Karpas-422 (cell line): ENCODE measurements around the gene LAMTOR2. TPM values are rescaled to one million over a fixed set of nuclear protein-coding genes. Genes with fewer than 3 reads are reported as not detected.

Source experiments
- DNase-seq: peaks from one replicate; pipeline ENCODE4 v3.0.0-alpha.2; 2015
- H2AFZ ChIP-seq: fragments of 200-600 bp; sonication (generic); 2 replicates; pipeline ENCODE4 v1.6.1; 2014; ENCODE audit warnings: antibody characterized with exemption, low read length, mixed read lengths
- H3K27ac ChIP-seq: fragments of 200-600 bp; sonication (generic); 2 replicates; pipeline ENCODE4 v1.5.1; 2014; ENCODE audit warnings: mild to moderate bottlenecking, low read length, moderate library complexity
- H3K27me3 ChIP-seq: fragments of 200-600 bp; sonication (generic); 2 replicates; pipeline ENCODE4 v1.6.1; 2014; ENCODE audit warnings: low read length, mixed read lengths
- H3K36me3 ChIP-seq: fragments of 200-600 bp; sonication (generic); 2 replicates; pipeline ENCODE4 v1.6.1; 2014; ENCODE audit warnings: low read length, mixed read lengths; ENCODE audit not compliant: insufficient read depth
- H3K4me1 ChIP-seq: fragments of 200-600 bp; sonication (generic); 2 replicates; pipeline ENCODE4 v1.6.1; 2014; ENCODE audit warnings: mild to moderate bottlenecking, low read length, mixed read lengths
- H3K4me2 ChIP-seq: fragments of 200-600 bp; sonication (generic); 2 replicates; pipeline ENCODE4 v1.6.1; 2014; ENCODE audit warnings: low read length, low read depth, mild to moderate bottlenecking; ENCODE audit not compliant: poor library complexity, severe bottlenecking
- H3K4me3 ChIP-seq: fragments of 200-600 bp; sonication (generic); 2 replicates; pipeline ENCODE4 v1.5.1; 2014; ENCODE audit warnings: mild to moderate bottlenecking, antibody characterized with exemption, low read length, mixed read lengths
- H3K79me2 ChIP-seq: fragments of 200-600 bp; sonication (generic); 2 replicates; pipeline ENCODE4 v1.6.1; 2014; ENCODE audit warnings: mild to moderate bottlenecking, low read length, mixed read lengths
- H3K9ac ChIP-seq: fragments of 200-600 bp; sonication (generic); 2 replicates; pipeline ENCODE4 v1.6.0; 2014; ENCODE audit warnings: low read length
- H3K9me2 ChIP-seq: fragments of 200-600 bp; sonication (generic), shearing (Covaris generic); replicated peaks from 2 replicates; pipeline ENCODE4 v1.6.0; 2014; ENCODE audit warnings: mild to moderate bottlenecking, low read length, moderate library complexity; ENCODE audit not compliant: insufficient read depth
- H3K9me3 ChIP-seq: fragments of 300-700, 200-600 bp; sonication (generic); 2 replicates; pipeline ENCODE4 v1.6.1; 2014; ENCODE audit warnings: low read length, mixed read lengths
- H4K20me1 ChIP-seq: fragments of 200-600 bp; sonication (generic); 2 replicates; pipeline ENCODE4 v1.6.1; 2014; ENCODE audit warnings: mild to moderate bottlenecking, antibody characterized with exemption, low read length, low read depth; ENCODE audit not compliant: insufficient read depth
- total RNA-seq: library from RNA; depleted of rRNA; stranded (reverse); fragments of >200 nt; shearing (Covaris generic); gene quantifications from 2 replicates; pipeline ENCODE4 v1.2.3, GENCODE V29; 2014; ENCODE audit warnings: low replicate concordance

Gene LAMTOR2
- total RNA-seq, 1 experiment from 2014 or later = 106 TPM

DNA sequence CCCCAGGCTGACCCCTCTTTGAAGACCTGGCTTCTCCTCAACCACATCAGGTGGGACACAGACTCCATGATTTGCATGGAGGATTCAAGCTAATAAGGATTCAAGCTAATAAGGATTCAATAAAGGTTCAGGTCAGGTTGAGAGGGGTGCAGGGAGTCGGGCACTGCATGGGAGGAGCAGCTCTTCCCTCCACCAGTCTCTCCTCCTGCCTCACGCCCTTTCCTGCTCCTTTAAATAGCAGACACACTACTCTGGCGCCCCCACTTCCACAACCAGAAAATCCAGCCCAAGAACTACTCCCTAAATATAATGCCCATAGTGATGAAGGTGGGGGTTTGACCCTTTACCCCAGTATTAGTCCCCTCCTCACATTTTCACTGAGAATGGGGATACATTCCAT is 20.6 kb downstream of the LAMTOR2 start:
- Histone ChIP-seq H3K9ac (peak overlapping the region; percentile 78), H3K9me2 (no peaks in the 10 kb centered on the region), H4K20me1 (no peaks in the 10 kb centered on the region), H2AFZ (no peak overlapping the region), H3K36me3 (no peaks in the 10 kb centered on the region), H3K4me3 (peak overlapping the region; percentile 79), H3K27ac (no peak overlapping the region), H3K79me2 (no peaks in the 10 kb centered on the region), H3K4me2 (peak overlapping the region; percentile 93), H3K4me1 (peaks cover 17% of the 10 kb centered on the region), H3K27me3 (no peaks in the 10 kb centered on the region), H3K9me3 (no peaks in the 10 kb centered on the region)
- DNase-seq = no peak

DNA sequence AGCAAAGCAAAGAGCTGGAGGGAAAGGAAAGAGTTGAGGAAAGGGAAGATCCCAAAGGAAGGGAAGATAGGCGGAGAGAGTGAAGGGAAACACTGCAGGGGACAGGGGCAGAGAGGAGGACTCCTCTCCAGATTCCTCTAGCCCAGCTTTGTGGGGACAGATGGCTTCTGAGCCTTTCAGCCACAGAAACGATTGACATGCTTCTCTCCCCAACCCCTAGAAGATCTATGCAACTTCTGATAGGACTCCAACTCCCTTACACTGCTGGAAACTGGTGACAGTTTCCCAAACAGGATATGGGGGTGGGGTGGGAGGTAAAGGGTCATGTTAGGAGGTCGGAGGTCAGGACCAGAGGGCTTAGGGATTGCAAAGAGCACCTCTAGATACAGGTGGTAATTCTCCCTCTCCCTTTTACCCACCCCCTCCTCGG is 21.2 kb downstream of the LAMTOR2 start:
- Histone ChIP-seq H3K4me1 (peaks cover 18% of the 10 kb centered on the region), H3K9me2 (no peaks in the 10 kb centered on the region), H3K27ac (no peak overlapping the region), H3K9me3 (no peaks in the 10 kb centered on the region), H3K4me2 (peak overlapping the region; percentile 93), H3K4me3 (peak overlapping the region; percentile 79), H2AFZ (peak overlapping the region; percentile 74; the same call in 1 of the 2 replicates), H3K36me3 (no peaks in the 10 kb centered on the region), H3K9ac (peak overlapping the region; percentile 78), H3K79me2 (no peaks in the 10 kb centered on the region), H4K20me1 (no peaks in the 10 kb centered on the region), H3K27me3 (no peaks in the 10 kb centered on the region)
- DNase-seq = no peak

DNA sequence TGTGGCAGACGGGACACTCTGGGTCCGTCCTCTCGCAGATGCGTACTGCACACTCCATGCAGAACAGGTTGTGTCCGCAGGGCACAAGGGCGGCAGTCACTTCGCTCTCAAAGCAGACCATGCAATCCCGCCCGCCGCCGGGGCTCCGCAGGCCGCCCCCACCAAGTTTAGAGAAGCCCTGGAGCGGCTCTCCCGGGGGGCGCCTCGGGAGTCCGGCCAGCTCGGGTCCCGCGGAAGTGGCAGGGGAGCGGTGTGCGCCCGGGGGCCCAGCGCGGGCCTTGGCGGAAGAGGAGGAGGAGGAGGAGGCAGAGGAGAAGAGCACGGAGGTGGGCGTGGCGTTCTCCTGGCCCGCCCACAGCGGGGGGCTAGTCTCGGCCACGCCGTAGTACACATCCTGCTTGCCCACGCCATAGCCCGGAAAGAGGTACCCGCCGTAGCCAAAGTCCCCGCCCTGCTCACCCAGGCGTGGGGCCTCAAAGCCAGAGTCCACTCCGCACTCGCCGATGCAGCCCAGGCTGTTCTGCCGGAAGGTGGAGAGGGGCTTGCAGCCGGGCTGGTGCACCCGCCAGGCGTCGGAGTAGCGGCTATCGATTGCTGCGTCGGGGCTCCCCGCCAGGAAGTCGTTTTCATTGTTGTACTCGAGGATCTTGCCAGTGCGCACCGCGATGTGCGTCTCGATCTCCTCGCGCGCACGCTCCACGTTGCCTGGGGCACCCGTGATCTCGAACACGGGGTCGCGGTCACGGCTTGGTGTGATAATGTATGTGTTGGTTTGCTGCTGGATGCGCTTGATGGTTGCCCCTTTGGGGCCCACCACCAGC is 22.2 kb downstream of the LAMTOR2 start:
- H3K27me3 ChIP-seq = no peaks in the 10 kb centered on the region
- no peaks in the 10 kb centered on the region for H3K9me2 ChIP-seq
- peak overlapping the region; percentile 78 for H3K9ac ChIP-seq
- H3K79me2 ChIP-seq = no peaks in the 10 kb centered on the region
- peak; percentile 93 for DNase-seq
- peak overlapping the region; percentile 93 for H3K4me2 ChIP-seq
- no peaks in the 10 kb centered on the region for H4K20me1 ChIP-seq
- no peaks in the 10 kb centered on the region for H3K36me3 ChIP-seq
- peak overlapping the region; percentile 74 for H2AFZ ChIP-seq
- peaks cover 24% of the 10 kb centered on the region for H3K4me1 ChIP-seq
- H3K9me3 ChIP-seq = no peaks in the 10 kb centered on the region
- H3K27ac ChIP-seq = no peak overlapping the region
- H3K4me3 ChIP-seq = peak overlapping the region; percentile 79

DNA sequence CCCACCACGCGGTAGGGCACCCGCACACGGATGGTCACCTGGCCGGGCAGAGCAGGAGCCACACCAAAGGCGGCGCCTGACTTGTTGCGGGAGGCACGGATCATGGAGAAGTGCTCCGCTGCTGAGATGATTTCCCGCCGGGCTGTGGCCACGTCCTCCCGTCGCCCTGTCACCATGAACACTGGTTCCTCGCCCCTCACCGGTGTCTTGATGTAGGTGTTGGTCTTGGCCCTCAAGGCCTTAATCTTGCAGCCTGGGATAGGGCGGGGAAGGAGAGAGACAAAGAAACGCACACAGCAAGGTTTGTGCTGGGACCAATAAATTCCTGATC is 22.8 kb downstream of the LAMTOR2 start:
- Histone ChIP-seq H3K9ac (no peak overlapping the region), H3K9me2 (no peaks in the 10 kb centered on the region), H3K4me1 (peaks cover 28% of the 10 kb centered on the region), H3K36me3 (no peaks in the 10 kb centered on the region), H3K79me2 (no peaks in the 10 kb centered on the region), H4K20me1 (no peaks in the 10 kb centered on the region), H3K4me2 (no peak overlapping the region), H3K27ac (no peak overlapping the region), H3K4me3 (no peak overlapping the region), H3K9me3 (no peaks in the 10 kb centered on the region), H2AFZ (no peak overlapping the region), H3K27me3 (no peaks in the 10 kb centered on the region)
- DNase-seq = no peak

DNA sequence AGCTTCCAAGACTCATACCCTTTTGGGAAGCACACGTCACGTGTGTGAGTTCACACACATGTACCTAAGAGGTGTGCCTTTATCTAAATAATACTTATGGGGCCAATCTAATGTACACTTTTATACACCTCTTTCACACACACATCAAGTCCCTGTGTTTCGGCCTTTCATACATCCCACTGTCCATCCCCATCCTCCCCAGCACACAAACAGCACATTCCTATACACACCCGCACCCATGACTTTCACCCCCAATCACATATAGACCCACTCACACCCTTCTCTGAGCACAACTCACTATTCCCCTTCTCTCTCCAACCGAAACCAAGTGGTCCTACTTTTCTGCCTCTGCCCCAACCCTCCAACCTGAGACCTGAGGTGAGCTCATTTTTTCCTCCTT is 24.1 kb downstream of the LAMTOR2 start:
- H3K9ac ChIP-seq = no peak overlapping the region
- H3K79me2 ChIP-seq = no peaks in the 10 kb centered on the region
- H4K20me1 ChIP-seq = no peaks in the 10 kb centered on the region
- H3K4me1 ChIP-seq = peaks cover 37% of the 10 kb centered on the region
- no peaks in the 10 kb centered on the region for H3K9me3 ChIP-seq
- no peaks in the 10 kb centered on the region for H3K36me3 ChIP-seq
- H3K9me2 ChIP-seq = no peaks in the 10 kb centered on the region
- no peak overlapping the region for H3K4me3 ChIP-seq
- DNase-seq = no peak
- H3K27ac ChIP-seq = no peak overlapping the region
- no peak overlapping the region for H3K4me2 ChIP-seq
- no peaks in the 10 kb centered on the region for H3K27me3 ChIP-seq
- no peak overlapping the region for H2AFZ ChIP-seq

DNA sequence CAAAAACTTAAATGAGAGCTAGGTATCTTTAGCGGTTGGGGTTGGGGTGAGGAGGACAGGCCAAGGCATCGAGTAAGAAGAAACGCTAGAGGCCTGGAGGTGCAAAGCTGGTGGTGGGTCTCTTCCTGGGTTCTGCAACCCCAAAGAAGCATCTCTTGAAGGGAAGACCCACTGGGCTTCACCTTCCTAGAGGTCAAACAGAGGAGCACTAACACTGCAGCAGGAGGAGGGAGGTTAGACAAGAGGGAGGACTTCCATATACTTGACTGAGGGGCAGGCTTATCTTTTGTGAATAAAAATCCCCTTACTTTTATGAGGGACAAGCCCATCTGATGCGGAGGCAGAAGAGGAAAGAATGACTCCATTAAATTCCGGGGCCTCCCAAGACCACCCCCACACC is 25.2 kb downstream of the LAMTOR2 start:
- Histone ChIP-seq H4K20me1 (no peaks in the 10 kb centered on the region), H3K4me3 (no peak overlapping the region), H3K79me2 (no peaks in the 10 kb centered on the region), H3K27me3 (no peaks in the 10 kb centered on the region), H3K9ac (no peak overlapping the region), H3K36me3 (no peaks in the 10 kb centered on the region), H3K9me2 (no peaks in the 10 kb centered on the region), H3K27ac (no peak overlapping the region), H3K4me2 (no peak overlapping the region), H3K9me3 (no peaks in the 10 kb centered on the region), H2AFZ (no peak overlapping the region), H3K4me1 (peaks cover 47% of the 10 kb centered on the region)
- no peak for DNase-seq

DNA sequence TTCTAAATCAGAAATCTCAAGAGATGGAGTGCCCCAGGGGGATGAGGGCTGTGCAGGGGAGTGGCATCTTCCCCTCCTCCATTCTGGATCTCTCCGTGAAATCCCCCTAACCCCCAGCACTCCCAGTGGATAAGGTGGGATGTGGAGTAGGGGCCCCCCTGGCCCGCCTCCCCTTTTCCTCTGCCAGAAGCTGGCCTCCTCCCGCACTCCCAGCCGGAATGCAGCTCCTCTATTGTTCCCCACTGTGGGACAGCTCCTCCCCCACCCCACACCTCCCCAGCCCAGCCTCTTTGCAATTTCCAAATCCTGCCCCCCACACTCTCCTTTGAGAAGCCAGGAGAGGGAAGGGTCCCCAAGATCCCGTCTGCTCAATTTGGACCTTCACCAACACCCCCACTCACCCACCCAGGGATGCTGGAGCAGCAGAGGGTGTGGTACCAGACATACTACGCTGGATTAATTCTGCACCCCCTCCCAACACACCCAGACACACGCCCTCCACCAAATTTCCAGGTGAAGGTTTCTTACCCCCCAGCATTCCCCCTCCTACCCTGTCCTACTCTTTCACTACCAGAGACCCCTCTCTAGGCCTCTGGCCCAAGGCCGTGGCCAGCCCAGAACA is 25.8 kb downstream of the LAMTOR2 start:
- Histone ChIP-seq H3K9me2 (no peaks in the 10 kb centered on the region), H3K27ac (no peak overlapping the region), H3K79me2 (no peaks in the 10 kb centered on the region), H3K27me3 (no peaks in the 10 kb centered on the region), H3K4me3 (no peak overlapping the region), H3K36me3 (no peaks in the 10 kb centered on the region), H3K9me3 (no peaks in the 10 kb centered on the region), H4K20me1 (no peaks in the 10 kb centered on the region), H3K4me2 (no peak overlapping the region), H2AFZ (no peak overlapping the region), H3K4me1 (peaks cover 49% of the 10 kb centered on the region), H3K9ac (no peak overlapping the region)
- DNase-seq = no peak

DNA sequence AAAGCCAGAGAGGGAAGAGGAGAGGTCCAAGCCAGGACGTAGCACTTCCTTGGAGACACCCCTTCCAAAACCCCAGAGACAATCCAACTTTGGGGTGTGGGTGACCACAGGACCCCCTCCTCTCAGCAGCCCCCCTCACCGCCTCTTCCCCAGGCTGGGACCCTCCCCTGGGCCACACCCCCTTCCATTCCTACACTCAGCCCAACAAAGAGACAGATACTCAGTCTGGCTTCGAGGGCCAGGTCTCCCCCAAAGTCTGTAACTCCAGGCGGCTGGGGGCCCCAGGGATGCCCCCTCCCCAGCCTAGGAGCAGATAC is 26.2 kb downstream of the LAMTOR2 start:
- no peak for DNase-seq
- H3K9ac ChIP-seq = no peak overlapping the region

More for the DNA sequence above, 26.2 kb downstream of the LAMTOR2 start:
- no peaks in the 10 kb centered on the region for H3K36me3 ChIP-seq
- no peaks in the 10 kb centered on the region for H3K79me2 ChIP-seq
- no peak overlapping the region for H2AFZ ChIP-seq
- no peaks in the 10 kb centered on the region for H4K20me1 ChIP-seq
- peaks cover 44% of the 10 kb centered on the region for H3K4me1 ChIP-seq
- H3K9me2 ChIP-seq = no peaks in the 10 kb centered on the region
- no peaks in the 10 kb centered on the region for H3K27me3 ChIP-seq
- H3K4me2 ChIP-seq = peak overlapping the region; percentile 20
- no peak overlapping the region for H3K27ac ChIP-seq
- no peak overlapping the region for H3K4me3 ChIP-seq
- H3K9me3 ChIP-seq = no peaks in the 10 kb centered on the region
